ENCODE results near the gene AASDHPPT.
"Not testable (repeated sequence)": the region's sequence is repeated elsewhere in the genome, so short reads cannot be mapped to it uniquely, and the experiment has no call there.

AASDHPPT gene

GRCh38 chr11:106077609-106078455, at the start of gene AASDHPPT:
Gene AASDHPPT, plus strand, starts transcription at chr11:106077662. Its CDS starts 49 bp downstream, at chr11:106077711.
- peak; percentile 23 to 25 for DNase-seq

GRCh38 chr11:106030609-106031008, 46.9 kb upstream of the AASDHPPT start:
- DNase-seq: no peak

- DNase-seq: no peak
Observed at GRCh38 chr11:106031202-106031810, 46.2 kb upstream of the AASDHPPT start.

- no peak for DNase-seq
Observed at GRCh38 chr11:106031936-106032335, 45.5 kb upstream of the AASDHPPT start.

GRCh38 chr11:106032861-106033260, 44.6 kb upstream of the AASDHPPT start:
- DNase-seq: no peak

GRCh38 chr11:106043540-106043939, 33.9 kb upstream of the AASDHPPT start:
- no peak for DNase-seq

GRCh38 chr11:106047631-106048030, 29.8 kb upstream of the AASDHPPT start:
- no peak for DNase-seq

- DNase-seq: no peak
Observed at GRCh38 chr11:106049727-106050476, 27.6 kb upstream of the AASDHPPT start.

GRCh38 chr11:106051103-106051502, 26.4 kb upstream of the AASDHPPT start:
- DNase-seq: no peak

GRCh38 chr11:106058377-106058776, 19.1 kb upstream of the AASDHPPT start:
- not testable (repeated sequence) for DNase-seq

GRCh38 chr11:106059617-106060016, 17.8 kb upstream of the AASDHPPT start:
- no peak for DNase-seq

GRCh38 chr11:106061249-106061784, 16.1 kb upstream of the AASDHPPT start:
- DNase-seq: no peak

GRCh38 chr11:106061954-106062949, 15.2 kb upstream of the AASDHPPT start:
- DNase-seq: no peak

GRCh38 chr11:106063009-106063408, 14.5 kb upstream of the AASDHPPT start:
- no peak for DNase-seq

GRCh38 chr11:106070606-106071005, 6.9 kb upstream of the AASDHPPT start:
- no peak for DNase-seq

GRCh38 chr11:106072804-106073203, 4.7 kb upstream of the AASDHPPT start:
- DNase-seq: no peak

- no peak for DNase-seq
Observed at GRCh38 chr11:106076171-106076918, 1.1 kb upstream of the AASDHPPT start.

GRCh38 chr11:106076919-106077608, 398 bp upstream of the AASDHPPT start, which contains the start of gene KBTBD3:
Gene KBTBD3, minus strand, starts transcription at chr11:106077347. Its CDS starts 18,250 bp downstream, at chr11:106059097.
- DNase-seq: peak; percentile 97 to 98

GRCh38 chr11:106082096-106082495, 4.6 kb downstream of the AASDHPPT start:
- no peak for DNase-seq

- DNase-seq: no peak
Observed at GRCh38 chr11:106086135-106086534, 8.7 kb downstream of the AASDHPPT start.

Measured in NCI-H1930 (cell line).